Measurements from ENCODE around the gene TMEM134. TPM values are rescaled to one million over a fixed set of nuclear protein-coding genes. Genes with fewer than 3 reads are reported as not detected.
"Not testable (repeated sequence)": the region's sequence is repeated elsewhere in the genome, so short reads cannot be mapped to it uniquely, and the experiment has no call there.

Gene TMEM134
- total RNA-seq: 100 to 1,000 TPM in 2 of 4 donors, 10 to 100 TPM in 2; 79.8 to 155 (median 108) TPM

- intact Hi-C loops (cut with DNase I; ENCODE audit: low total_unique reads): loop anchor here (1.0 to 5.0 kb wide), 3 partner anchors 39 to 68 kb away; partner anchors contain the start of genes CDK2AP2, PPP1CA and RPS6KB2
- Histone ChIP-seq H3K27me3 (no peaks in the 10 kb centered on the region), H3K27ac (peak within 1 kb of the TSS; percentile 79 to 96 (median 88)), H3K9me3 (no peaks in the 10 kb centered on the region), H3K36me3 (no peaks in the 10 kb centered on the region), H3K4me1 (peaks cover 12 to 23% of the 10 kb centered on the region in 2 donors), H3K4me3 (peak within 1 kb of the TSS; percentile 86 to 98 (median 94))
- TF ChIP-seq POLR2A (IDR thresholded peaks at IDR 0.05) (peak; percentile 54 to 64), CTCF (IDR thresholded peaks at IDR 0.05 in 4 of 5, conservative IDR thresholded peaks at IDR 0.05 in 1 of 5) (peak in 4 of 5 experiments; percentile 24 to 62 (median 58))
- in situ Hi-C loops (cut with MboI; ENCODE audit: low sequenced_read_pairs in 4 of 4): no loop called here
- ATAC-seq (peak; percentile 84 to 89), DNase-seq (peak; percentile 89 to 91)
Measured at GRCh38 chr11:67468759-67469507, at the start of gene TMEM134. TMEM134 (minus strand) TSS chr11:67469251; CDS start chr11:67469192, 59 bp downstream.

- in situ Hi-C loops (cut with MboI; ENCODE audit: low sequenced_read_pairs in 4 of 4): no loop called here
- Histone ChIP-seq H3K27me3 (no peaks in the 10 kb centered on the region), H3K4me1 (no peaks in the 10 kb centered on the region), H3K9me3 (no peaks in the 10 kb centered on the region), H3K4me3 (no peak overlapping the region), H3K27ac (no peak overlapping the region), H3K36me3 (no peaks in the 10 kb centered on the region)
- intact Hi-C loops (cut with DNase I; ENCODE audit: low total_unique reads): no loop called here
- ATAC-seq (no peak), DNase-seq (no peak)
- TF ChIP-seq POLR2A (IDR thresholded peaks at IDR 0.05) (no peak), CTCF (IDR thresholded peaks at IDR 0.05 in 4 of 5, conservative IDR thresholded peaks at IDR 0.05 in 1 of 5) (no peak)
Measured at GRCh38 chr11:67517784-67518552, 48.9 kb upstream of the TMEM134 start.

- intact Hi-C loops (cut with DNase I; ENCODE audit: low total_unique reads) (no loop called here), in situ Hi-C loops (cut with MboI; ENCODE audit: low sequenced_read_pairs in 4 of 4) (no loop called here)
- Histone ChIP-seq H3K27me3 (no peaks in the 10 kb centered on the region), H3K36me3 (no peaks in the 10 kb centered on the region), H3K4me3 (no peak overlapping the region), H3K9me3 (no peaks in the 10 kb centered on the region), H3K4me1 (no peaks in the 10 kb centered on the region), H3K27ac (no peak overlapping the region)
- TF ChIP-seq POLR2A (IDR thresholded peaks at IDR 0.05): no peak
- TF ChIP-seq CTCF (IDR thresholded peaks at IDR 0.05 in 4 of 5, conservative IDR thresholded peaks at IDR 0.05 in 1 of 5): no peak
- DNase-seq (no peak), ATAC-seq (no peak)
Measured at GRCh38 chr11:67516806-67517205, 47.8 kb upstream of the TMEM134 start.

- intact Hi-C loops (cut with DNase I; ENCODE audit: low total_unique reads): no loop called here
- H3K4me3 ChIP-seq: no peak overlapping the region
- no peak for TF ChIP-seq POLR2A (IDR thresholded peaks at IDR 0.05)
- TF ChIP-seq CTCF (IDR thresholded peaks at IDR 0.05 in 4 of 5, conservative IDR thresholded peaks at IDR 0.05 in 1 of 5): no peak
- no peaks in the 10 kb centered on the region for H3K27me3 ChIP-seq
- ATAC-seq (no peak), DNase-seq (no peak)
- no peaks in the 10 kb centered on the region for H3K36me3 ChIP-seq
- H3K9me3 ChIP-seq: no peaks in the 10 kb centered on the region
- no peak overlapping the region for H3K27ac ChIP-seq
- H3K4me1 ChIP-seq: peaks cover 0 to under 1% of the 10 kb centered on the region in 2 donors
- in situ Hi-C loops (cut with MboI; ENCODE audit: low sequenced_read_pairs in 4 of 4): no loop called here
Measured at GRCh38 chr11:67514116-67514515, 45.1 kb upstream of the TMEM134 start.

- H3K27ac ChIP-seq; ATAC-seq; intact Hi-C loops (cut with DNase I; ENCODE audit: low total_unique reads); in situ Hi-C loops (cut with MboI; ENCODE audit: low sequenced_read_pairs in 4 of 4); DNase-seq; H3K4me3 ChIP-seq; H3K9me3 ChIP-seq; H3K36me3 ChIP-seq; H3K27me3 ChIP-seq: not testable (repeated sequence)
- H3K4me1 ChIP-seq: peaks cover 12 to 13% of the 10 kb centered on the region in 2 donors
Measured at GRCh38 chr11:67511558-67511957, 42.5 kb upstream of the TMEM134 start.
